HG03097 (cell line): ENCODE data around the gene UBE2J2.

ENCODE experiments used
- ATAC-seq: cut with Tn5 transposase; IDR thresholded peaks from one replicate; pipeline ENCODE4 v1.9.1; 2021; ENCODE audit not compliant: unreplicated experiment, low FRiP score

Gene UBE2J2

DNA sequence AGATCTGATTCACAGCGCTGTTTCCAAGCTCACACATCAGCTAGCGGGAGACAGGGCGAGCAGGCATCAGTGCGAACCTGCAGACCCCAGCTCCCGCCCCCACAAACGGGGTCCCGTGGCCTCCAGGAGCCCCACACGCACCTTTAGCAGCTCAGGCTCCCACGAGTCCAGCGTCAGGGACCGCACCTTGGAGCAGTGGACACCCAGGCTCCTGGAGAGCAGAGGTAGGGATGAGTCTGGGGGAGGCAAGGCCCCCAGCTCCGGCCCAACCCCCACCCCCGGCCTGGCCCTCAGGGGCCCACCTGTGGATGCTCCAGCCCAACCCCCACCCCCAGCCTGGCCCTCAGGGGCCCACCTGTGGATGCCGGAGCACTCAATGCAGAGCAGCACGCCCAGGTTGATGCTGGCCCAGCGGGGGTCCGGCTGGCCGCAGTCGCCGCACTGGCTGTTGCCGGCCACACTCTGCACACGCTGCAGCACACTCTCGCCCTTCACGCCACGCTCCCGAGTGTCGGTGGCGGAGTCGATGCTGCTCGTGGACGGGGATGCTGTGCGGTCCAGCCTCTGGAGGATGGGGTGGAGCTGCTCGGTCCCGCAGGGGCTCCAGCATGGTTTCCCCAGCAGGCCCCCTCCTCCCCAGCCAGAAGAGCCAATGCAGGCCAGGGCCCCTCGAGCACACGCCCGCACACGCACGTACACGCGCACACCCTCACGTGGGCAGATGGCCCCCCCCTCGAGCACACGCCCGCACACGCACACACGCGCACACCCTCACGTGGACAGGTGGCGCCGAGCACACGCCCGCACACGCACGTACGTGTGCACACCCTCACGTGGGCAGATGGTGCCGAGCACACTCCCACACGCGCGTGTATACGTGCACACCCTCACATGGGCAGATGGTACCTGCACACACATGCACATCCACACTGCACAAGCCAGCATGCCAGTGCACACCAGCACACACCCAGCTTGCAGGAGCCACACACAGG, 22.7 kb upstream of the UBE2J2 start:
- ATAC-seq, result no peak

DNA sequence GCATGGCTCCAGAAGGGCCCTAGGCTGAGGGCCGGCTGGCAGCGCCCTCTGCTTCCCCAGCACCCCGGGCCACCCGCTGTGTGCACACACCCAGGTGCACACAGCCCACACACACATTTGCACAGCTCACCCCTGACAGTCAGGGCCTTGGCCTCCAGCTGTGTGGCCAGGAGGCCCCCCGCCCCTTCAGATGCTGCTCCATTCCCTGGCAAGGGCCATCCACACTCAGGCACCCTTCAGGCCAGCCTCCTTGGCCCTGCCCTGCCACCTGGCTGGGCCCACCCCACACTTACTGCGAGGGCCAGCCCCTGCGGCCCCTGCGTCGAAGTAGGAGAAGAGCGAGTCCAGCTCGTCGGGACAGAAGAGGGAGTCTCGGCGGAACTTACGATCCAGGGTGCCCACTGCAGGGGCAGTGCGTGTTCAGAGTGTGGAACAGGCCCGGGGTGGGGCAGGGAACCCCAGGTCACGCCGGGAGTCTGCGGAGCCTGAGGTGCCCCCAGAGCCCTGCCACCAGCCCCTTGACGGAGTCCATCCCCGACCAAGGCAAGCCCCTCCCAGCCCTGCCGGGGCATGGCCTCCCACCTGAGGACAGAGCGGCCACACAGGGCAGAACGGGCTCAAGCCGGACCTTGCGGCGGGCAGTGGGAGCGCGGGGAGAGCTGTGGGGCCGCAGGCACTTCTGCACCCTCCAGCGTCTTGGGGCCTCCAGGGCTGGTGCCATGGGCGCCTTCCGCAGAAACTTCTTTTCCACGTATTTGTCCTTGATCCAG, 21.7 kb upstream of the UBE2J2 start:
- no peak for ATAC-seq

- no peak for ATAC-seq
Measured at GRCh38 chr1:1294250-1294890, 20.7 kb upstream of the UBE2J2 start.

DNA sequence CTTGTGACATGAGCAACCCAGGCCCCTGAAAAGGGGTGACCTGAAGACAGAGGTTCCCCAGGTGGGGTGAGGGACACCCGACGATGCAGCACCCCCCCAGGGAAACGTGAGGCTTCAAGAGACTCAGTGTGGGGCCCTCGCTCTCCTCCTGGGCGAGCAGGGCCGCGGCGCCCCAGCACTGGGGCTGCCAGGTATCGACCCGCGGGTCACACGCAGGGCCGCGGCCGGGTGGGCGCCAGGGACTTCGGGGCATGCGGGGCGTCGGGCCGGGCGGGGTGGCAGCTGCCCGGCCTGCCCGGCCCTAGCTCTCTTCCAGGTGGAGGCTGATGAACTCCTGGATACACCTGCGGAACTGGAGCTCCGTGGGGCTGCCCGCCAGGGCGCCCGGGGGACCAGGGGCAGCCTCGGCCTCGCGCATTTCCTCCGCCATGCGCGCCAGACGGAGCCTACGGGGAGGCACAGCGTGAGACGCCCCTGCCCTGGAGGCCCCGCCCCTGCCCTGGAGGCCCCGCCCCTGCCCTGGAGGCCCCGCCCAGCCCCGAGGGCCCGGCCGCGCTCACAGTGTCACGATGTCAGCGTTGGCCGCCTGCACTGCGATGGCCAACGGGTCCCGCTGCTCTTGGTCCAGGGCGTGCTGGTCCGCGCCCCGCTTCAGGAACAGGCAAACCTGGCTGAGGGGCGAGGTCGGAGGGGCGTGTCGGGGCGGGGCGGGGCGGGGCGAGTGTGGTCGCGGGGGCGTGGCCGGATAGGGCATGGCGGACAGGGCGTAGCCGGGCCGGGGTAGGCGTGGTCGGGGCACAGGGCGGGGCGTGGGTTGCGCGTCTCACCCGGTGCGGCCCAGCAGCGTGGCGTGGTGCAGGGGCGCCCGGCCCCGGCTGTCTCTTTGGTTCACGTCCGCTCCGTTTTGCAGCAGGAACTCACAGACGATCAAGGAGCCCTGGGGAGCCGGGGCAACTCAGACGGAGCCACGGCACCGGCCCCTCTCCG, 19.9 kb upstream of the UBE2J2 start:
- ATAC-seq, result no peak

DNA sequence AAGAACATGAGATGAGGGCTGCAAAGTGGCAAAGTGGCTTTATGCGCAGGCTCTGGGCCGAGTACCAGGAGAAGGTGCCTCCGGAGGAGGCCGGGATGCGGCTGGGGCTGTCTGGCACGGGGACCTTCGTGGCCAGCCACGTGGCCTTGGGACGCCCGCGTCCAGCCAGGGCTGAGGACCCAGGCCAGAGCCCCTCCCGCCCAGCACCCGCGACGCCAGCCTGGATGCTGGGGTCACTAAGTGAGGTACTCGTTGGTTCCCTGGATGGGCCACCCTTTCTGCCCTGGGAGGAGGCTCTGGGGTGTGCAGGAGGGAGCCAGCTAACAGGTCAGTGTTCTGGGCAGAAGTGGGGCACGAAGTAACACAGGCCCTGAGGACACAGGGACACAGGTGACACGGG, 19.2 kb upstream of the UBE2J2 start:
- no peak for ATAC-seq

GRCh38 chr1:1292442-1292779, 18.8 kb upstream of the UBE2J2 start:
- no peak for ATAC-seq

DNA sequence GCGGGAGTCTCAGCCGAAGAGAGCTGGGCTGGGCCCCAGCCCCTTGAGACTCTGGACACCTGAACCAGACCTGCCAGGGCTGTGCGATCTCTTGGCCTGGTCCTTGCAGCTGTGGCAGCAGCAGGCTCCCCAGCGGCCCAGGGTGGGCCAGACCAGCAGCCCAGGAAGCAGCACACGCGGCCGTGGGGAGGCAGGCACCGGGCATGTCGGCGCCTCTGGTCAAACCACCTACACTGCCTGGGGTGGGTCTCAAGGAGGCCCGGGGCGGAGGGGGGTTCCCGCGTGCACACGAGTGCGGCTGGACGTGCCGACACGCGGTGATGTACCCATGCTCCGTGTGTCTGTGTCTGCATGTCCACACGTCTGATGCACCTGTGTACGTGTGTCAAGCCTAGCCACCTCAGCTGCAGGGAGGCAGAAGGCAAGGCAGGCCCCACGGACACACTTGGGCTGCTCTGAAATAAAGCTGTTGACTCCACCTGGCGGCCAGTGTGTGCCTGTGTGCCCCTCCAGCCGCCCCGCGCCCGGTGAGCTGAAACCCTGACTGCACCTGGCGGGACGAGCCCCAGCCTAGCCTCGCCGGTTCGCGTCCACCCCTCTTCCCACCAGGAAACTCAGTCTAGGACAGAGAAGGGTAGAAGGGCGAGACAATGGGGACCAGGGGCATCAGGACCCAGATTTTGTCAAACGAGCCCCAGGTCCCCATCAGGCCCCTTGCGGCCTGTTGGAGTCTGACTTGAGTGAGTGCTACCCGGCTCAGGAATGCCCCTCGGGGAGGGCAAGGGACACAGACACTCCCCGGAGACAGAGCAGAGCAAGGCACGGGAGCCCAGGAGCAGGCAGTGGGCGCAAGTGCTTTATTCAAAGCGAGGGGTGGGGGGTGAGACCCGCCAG, 18.1 kb upstream of the UBE2J2 start:
- ATAC-seq, result no peak

DNA sequence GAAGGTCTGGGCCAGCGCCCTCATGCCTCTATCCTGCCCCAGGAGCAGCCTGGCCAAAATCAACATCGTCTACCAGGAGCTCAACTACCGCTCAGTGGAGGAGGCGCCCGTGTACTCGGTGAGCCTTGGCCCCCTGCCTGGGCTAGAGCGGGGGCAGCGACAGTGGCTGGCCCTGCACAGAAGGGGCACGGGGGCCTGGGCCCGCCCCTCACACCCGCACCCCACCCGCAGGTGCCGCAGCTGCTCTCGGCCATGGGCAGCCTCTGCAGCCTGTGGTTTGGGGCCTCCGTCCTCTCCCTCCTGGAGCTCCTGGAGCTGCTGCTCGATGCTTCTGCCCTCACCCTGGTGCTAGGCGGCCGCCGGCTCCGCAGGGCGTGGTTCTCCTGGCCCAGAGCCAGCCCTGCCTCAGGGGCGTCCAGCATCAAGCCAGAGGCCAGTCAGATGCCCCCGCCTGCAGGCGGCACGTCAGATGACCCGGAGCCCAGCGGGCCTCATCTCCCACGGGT, 17.4 kb upstream of the UBE2J2 start:
- no peak for ATAC-seq

- no peak for ATAC-seq
Measured at GRCh38 chr1:1290238-1290731, 16.6 kb upstream of the UBE2J2 start.

DNA sequence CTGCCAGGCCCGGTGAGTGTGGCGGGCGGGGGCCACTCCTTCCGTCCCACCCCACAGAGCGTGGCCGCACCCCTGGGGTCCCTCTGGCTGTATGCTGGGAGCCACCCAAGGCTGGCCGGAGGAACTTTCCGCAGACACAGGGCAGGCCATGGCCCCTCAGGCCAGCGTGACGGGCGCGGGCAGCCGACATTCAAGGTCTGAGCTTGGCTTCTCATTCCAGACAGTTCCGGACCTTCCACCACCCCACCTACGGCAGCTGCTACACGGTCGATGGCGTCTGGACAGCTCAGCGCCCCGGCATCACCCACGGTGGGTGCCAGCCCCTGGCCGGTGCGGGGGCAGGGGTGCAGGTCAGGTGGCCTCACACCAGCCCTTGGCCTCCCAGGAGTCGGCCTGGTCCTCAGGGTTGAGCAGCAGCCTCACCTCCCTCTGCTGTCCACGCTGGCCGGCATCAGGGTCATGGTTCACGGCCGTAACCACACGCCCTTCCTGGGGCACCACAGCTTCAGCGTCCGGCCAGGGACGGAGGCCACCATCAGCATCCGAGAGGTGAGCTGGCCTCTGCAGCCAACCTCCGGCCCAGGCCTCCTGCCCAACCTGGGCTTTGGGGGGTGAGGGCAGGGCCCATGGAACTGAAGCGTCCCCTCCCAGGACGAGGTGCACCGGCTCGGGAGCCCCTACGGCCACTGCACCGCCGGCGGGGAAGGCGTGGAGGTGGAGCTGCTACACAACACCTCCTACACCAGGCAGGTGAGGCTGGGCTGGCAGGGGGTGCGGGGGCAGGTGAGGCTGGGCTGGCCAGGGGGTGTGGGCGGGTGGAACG, 13.8 kb upstream of the UBE2J2 start:
- ATAC-seq, result no peak

DNA sequence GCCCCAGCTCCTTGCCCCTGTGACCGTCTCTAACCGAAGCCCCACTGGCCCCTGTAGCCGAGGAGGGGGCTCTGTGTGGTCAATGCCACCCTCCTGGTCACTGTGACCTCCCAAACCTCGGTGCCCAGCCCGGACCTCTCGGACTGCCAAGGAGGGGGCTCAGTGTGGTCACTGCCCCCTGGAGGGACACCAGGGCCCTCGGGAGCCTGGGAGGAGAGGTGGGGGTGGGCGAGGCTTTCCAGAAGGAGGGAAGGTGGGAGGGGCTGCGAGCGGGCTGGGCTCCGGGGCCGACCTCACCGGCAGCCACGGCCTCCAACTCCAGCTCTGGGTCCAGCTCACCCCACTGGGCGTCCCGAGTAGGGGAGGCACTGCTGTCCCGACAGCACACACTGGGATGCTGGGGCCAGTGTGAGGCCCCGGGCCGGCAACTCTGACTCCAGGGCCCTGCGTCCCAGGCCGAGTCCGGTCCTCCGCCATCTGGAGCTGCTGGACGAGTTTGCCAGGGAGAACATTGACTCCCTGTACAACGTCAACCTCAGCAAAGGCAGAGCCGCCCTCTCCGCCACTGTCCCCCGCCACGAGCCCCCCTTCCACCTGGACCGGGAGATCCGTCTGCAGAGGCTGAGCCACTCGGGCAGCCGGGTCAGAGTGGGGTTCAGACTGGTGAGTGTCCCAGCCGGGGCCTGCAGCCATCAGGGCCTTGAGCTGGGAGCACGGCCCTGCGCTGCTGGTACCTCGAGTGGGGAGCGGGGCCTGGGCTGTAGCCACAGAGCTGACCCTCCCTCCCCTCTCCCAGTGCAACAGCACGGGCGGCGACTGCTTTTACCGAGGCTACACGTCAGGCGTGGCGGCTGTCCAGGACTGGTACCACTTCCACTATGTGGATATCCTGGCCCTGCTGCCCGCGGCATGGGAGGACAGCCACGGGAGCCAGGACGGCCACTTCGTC, 12.9 kb upstream of the UBE2J2 start:
- ATAC-seq, result no peak

- no peak for ATAC-seq
Measured at GRCh38 chr1:1285611-1286311, 12.1 kb upstream of the UBE2J2 start.

GRCh38 chr1:1285102-1285571, 11.5 kb upstream of the UBE2J2 start:
- no peak for ATAC-seq

GRCh38 chr1:1284221-1285101, 10.8 kb upstream of the UBE2J2 start:
- ATAC-seq, result no peak

DNA sequence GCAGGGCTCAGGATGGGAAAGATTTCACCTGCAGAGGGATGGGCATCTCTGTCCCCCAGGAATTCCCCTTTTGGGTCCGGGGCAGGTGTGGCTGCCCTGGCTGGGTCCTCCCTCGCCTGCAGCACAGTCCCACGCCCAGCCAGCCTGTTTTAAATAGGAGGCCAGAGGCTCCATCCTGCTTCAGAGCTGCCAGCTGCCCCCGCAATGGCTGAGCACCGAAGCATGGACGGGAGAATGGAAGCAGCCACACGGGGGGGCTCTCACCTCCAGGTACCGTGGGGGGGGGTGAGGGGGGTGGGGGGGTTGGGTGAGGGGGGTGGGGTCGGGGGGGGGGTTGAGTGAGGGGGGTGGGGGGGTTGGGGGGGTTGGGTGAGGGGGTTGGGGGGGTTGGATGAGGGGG, 10.2 kb upstream of the UBE2J2 start:
- ATAC-seq, result no peak
